NCI-H187 (cell line): ENCODE data around the gene ATF5.

Source experiments
- DNase-seq, 2 experiments: peaks; one replicate each; lab custom pipeline; 2025; lab: John Stamatoyannopoulos, UW

ATF5 gene

DNA sequence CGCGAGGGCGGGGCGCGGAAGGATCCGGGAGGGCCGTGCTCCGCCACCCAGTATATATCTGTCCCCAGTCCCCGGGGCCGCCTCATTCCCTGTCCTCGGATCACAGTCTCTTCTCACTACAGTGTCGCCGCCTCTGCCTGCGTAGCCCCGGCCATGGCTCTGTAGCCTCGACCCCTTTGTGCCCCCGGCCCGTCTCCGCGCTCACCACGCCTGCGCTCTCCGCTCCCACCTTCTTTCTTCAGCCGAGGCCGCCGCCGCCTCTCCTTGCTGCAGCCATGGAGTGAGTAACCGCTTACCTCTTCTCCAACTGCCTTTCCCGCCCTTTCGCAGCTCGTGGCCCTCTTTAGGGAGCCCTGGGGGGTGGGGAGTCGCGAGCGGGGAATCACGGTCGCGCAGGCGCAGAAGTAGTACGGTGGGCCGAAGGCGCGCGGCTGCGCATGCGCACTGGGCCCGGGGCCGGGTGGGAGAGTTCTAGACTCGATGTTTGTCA, at the start of gene ATF5, which contains the start of gene NUP62:
ATF5 (plus strand) TSS at position 85 of the 490 bp plus-strand sequence. CDS start 1,646 bp downstream, outside the sequence.
NUP62 (minus strand) TSS at position 384 of the 490 bp plus-strand sequence. CDS start 19,697 bp downstream, outside the sequence.
- peak; percentile 95 to 96 for DNase-seq

DNA sequence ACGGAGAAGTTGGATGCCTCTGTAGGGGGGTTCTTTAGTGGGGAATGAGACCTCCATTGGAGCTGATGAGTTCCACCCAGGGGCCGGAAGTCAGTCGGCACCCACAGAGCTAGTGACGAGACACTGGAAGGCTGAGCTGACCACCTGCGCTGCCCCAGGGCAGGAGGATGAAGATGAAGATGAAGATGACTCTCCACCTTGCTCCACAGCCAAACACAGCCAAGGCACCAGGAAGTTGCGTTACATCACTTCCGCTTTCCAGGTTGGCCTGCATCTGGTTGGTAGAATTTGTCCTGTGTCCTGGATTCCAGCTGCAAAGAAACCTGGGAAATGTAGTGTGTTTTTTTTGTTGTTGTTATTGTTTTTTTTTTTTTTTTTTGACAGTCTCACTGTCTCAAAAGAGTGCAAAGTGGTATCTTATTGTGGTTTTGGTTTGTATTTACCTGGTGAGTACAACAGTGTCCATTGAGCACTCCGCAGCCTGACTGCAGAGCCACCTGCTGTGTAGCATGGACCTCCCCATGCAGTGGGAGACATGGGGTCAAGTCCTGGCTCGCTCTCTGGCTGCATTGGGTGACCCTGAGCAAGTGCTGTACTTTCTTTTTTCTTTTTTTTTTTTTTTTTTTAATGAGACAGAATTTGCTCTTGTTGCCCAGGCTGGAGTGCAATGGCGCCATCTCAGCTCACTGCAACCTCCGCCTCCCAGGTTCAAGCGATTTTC, 49.6 kb upstream of the ATF5 start:
- no peak for DNase-seq

- DNase-seq = no peak
Observed at GRCh38 chr19:49880162-49880869, 48.7 kb upstream of the ATF5 start.

- DNase-seq = no peak
Observed at GRCh38 chr19:49881186-49881585, 47.8 kb upstream of the ATF5 start.

DNA sequence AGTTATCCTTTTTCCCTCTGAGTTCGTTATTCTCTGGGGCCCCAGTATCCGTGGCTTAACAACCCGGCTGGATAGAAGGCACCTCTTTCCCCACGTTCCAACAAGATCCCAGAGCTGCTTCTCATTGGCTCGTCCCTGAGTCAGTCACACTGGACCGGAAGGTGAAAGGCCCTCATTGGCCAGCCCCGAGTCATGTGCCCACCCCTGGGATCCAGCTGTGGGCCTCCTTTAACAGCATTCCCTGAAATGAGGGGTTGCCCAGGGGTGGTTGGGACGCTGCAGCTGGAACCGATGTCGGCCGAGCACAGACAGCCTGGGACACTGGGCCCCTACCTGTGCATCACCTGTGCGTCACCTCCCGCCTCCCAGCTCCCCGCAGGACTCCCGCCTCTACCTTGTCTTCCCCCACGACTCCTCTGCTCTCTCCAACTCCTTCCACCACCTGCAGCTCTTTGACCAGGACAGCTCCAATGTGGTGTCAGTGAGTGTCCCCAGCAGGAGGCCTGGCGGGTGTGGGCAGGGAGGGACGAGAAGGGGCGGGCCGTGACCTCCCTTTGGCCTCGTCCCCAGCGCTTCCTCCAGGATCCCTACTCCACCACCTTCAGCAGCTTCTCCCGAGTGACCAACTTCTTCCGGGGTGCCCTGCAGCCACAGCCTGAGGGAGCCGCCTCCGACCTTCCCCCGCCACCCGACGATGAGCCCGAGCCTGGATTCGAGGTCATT, 47.2 kb upstream of the ATF5 start:
- DNase-seq = no peak

DNA sequence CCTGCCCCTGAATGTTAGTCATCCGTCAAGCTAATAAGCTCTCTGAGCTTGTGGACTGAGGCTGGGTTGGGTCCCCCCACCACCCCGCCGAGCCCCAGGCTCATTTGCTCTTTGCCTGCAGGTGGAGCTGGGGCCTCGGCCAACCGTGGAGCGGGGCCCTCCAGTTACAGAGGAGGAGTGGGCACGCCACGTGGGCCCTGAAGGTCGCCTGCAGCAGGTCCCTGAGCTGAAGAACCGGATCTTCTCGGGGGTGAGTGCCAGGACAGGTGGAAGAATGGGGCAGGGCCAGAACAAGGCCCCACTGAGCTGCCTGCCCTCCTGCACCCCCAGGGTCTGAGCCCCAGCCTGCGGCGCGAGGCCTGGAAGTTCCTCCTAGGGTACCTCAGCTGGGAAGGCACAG, 46.4 kb upstream of the ATF5 start:
- no peak for DNase-seq

DNA sequence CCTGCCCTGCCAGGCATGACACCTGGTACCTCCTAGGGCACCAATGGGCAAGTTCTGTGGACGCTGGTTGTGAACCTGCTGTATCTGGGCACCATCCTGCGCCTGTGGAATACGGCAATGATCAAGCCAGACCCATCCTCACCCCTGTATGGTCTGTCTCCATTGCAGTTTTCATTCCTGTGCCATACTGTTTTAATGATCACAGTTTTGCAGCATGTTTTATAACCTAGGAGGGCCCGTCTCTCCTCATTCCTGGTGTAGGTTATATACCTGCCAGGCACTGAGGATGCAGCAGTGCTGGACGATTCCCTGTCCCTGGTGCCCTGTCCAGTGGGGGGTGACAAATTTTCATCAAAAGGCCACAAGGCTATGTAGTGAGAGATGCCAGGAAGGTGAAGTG, 45.9 kb upstream of the ATF5 start:
- no peak for DNase-seq

DNA sequence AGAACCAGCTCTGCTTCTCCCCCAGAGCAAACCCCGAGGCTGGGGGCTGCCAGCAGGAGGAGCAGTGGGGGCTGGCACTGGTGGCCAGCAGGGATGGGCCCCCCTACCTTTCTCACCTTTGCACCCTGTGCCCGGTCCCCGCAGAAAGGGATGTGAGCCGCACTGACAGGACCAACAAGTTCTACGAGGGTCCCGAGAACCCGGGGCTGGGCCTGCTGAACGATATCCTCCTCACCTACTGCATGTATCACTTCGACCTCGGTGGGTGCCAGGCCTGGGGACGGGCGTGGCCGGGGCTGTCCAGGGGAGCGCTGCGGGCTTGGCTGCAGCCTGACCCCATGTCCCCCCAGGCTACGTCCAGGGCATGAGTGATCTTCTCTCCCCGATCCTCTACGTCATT, 44.9 kb upstream of the ATF5 start:
- no peak for DNase-seq

- DNase-seq = no peak
Observed at GRCh38 chr19:49884760-49885159, 44.2 kb upstream of the ATF5 start.

GRCh38 chr19:49887037-49887664, 41.9 kb upstream of the ATF5 start:
- DNase-seq = no peak

DNA sequence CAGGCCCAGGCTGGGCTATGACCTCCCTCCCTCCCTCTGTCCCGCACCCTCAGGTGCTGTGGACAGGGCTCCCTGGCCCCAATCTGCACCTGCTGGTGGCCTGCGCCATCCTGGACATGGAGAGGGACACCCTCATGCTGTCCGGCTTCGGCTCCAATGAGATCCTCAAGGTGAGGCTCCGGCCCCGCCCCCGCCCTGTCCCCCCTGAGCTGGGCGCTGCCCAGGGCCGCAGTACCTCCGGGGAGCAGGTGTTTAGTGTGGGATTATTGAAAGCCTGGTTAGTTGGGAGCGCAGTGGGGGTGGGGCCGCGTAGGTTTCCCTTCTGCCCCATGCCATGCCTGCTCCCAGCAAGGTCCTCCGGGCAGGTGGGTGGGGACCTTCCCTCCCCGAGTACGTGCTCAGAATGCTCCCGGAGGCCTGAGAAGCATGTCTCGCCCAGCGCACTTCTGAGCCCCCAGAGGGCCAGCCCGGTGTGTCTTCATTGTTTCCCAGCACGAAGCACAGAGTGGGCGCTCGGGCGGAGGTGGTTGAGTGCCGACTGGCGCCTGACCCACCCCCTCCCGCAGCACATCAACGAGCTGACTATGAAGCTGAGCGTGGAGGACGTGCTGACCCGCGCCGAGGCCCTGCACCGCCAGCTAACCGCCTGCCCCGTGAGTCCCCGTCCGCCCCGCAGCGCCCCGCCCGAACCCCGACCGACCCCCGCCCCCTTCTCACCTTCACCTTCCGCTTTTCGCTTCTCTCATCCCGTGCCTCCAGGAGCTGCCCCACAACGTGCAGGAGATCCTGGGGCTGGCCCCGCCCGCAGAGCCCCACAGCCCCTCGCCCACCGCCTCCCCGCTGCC, 41.1 kb upstream of the ATF5 start:
- DNase-seq = peak; percentile 10 to 36

DNA sequence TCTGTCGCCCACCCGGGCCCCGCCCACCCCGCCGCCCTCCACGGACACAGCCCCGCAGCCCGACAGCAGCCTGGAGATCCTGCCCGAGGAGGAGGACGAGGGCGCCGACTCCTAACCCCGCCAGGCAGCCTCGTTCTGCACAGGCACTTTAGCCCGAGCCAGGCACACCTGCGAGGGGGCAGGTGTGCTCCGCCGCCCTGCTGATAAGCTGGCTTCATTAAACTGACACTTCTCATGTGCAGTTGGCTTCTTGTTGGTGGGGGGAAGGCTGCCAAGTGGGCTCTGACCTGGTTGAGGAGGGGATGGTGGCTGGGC, 40.5 kb upstream of the ATF5 start:
- DNase-seq = peak; percentile 38 to 45

DNA sequence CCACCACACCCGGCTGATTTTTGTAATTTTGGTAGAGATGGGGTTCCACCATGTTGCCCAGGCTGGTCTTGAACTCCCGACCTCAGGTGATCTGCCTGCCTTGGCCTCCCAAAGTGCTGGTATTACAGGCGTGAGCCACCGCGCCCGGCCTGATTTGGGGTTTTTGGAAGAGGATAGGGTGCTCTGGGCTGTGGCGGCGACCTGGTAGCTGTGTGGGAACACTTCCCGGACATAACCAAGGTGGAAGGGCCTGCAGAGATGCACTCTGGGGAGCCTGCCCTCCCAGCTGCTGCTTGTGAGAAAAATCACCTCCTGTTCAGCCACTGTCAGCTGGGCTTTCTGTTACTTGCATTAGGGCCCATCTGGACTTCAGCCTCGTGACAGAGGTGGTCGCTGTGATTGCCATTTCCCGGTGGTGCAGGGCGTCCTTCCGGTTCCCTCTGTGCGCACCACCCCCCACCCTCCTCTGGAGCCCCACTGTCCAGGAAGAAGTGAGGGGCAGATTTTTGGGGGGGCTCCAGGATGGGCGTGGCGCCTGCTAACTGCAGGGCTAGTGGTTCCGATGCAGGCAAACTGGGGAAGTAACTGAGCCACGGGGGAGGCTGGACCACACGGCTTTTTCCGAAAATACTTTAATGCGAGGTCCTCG, 39.8 kb upstream of the ATF5 start:
- no peak for DNase-seq

DNA sequence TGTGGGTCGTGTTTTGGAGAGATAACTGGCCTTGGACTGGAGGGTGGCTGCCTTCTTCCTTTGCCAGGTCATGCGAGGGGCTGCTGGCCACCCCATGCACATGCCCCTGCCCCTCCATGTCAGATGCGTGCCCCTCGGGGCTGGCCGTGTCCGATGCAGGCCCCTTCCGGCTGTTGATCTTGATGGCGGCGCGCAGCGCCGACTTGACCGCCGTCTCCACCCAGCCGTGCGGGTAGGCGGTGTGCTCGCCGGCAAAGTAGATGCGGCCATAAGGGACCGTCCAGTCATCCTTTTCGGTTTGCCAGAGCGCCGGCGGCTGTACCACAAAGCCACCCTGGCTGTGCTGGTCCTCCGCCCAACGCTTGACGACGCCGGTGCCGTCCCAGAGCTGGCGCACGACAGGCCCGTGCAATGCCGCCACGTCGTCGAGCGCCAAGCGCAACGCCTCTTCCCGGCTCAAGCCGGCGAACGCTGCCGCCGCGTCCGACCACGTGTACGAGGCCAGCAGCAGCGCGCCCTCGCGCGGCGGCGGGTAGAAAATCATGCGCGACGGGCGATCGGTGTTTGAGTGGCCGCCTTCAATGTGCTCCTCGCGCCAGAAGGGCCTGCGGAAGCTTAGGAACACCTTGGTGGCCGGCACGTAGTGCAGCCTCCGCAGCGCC, 39.2 kb upstream of the ATF5 start:
- peak; percentile 72 to 73 for DNase-seq

DNA sequence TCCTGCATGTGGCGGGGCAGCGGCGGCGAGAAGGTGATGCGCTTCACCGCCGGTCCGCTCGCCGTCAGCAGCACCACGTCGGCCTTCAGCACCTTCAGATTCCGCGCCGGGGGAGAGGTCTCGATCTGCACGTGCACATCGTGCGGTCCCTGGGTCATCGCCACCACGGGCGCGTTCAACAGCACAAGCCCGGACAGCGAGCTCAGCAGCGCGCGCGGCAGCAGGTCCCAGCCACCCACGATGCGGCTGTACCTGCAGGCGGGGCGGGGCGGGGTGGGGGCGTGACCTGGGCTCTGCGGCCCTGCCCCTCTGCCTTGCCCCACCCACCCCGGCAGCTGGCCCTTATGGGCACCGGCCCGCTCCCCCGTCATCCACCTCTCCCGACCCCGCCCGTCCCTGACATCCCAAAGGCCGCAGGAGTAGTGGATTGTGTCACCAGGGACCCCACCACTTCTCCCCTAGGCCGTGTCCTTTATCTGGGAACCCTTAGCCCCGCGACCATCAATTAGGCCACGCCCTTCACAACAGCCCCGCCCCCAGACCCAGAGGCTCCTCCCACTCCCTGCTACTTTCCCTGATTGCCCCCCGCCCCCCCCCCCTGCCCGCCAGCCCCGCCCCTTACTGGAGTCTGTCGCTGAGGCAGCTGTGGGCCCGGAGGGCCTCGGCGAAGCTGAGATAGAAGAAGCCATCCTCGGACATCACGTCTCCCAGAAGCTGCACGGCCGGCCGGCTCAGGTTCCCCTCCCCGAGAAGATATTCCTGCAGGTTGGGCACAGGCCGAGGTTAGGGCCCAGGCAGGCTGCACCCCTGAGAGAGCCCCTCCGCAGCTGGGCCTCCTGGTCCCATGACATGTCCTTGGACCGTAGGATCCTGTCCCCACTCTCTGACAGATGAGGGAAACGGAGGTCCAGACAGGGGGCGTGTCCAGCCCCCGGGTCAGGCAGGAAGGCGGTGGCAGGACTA, 38.4 kb upstream of the ATF5 start:
- DNase-seq = peak; percentile 86 to 87

DNA sequence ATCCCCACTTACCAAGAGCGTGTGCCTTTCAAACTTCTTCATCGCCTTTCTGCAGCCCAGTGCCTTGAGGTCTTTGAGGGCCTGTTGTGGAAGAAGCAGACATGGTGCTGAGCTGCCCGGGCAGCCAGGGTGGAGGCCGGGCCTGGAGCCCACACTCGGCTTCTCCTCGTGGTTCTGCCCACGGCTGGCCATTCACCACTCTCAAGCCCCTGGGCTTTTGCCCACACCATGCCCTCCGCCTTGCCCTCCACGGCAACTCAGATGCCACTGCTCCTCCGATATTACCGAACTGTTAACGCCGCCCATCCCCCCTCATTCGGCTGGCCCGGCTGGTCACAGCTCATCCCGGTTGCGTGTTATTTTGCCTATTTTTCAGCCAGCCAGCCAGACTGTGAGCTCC, 37.6 kb upstream of the ATF5 start:
- no peak for DNase-seq

GRCh38 chr19:49892716-49893115, 36.3 kb upstream of the ATF5 start:
- DNase-seq = no peak

DNA sequence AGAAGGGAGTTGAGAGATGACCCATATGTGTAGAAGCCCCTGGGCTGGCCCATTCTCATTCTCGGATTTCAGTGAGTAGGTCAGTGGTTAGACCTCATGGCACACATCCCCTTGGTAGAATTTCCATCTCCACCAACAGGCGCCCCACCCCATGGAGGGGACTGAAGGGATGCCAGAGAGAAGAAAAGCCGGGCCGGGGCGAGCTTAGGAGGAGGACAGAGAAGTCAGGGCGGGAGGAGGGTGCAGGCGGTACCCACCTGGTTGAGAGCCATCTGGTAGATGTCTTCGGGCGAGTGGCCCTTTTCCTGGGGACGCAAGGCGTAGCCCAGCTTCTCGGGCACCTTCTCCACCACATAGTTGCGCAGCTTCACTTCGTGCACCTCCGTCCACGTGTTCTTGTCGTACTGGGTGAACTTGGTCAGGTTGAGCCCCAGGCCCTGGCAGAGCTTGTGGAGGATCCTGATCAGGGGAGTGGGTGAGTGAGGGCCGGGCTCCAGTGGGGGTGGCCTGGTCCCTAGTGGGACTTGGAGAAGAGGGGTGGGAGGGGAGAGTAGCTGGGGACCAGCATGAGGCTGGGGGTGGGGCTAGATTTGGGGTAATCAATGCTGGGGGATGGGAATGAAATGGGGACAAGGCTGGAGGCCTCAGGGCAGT, 34.9 kb upstream of the ATF5 start:
- DNase-seq = no peak
